GM12873 (cell line): ENCODE measurements around the gene GSE1.

Experiments used
- CTCF ChIP-seq: IDR thresholded peaks from 2 replicates; pipeline ENCODE4 v1.5.1; 2012; ENCODE audit warnings: low read depth, mild to moderate bottlenecking, moderate library complexity, low read length, control low read depth; ENCODE audit not compliant: insufficient read depth; ENCODE audit errors: missing control alignments

The GSE1 gene

GRCh38 chr16:85650135-85650843 is 37.2 kb downstream of the GSE1 start:
- no peak for TF ChIP-seq CTCF

GRCh38 chr16:85650844-85651628 is 37.9 kb downstream of the GSE1 start:
- TF ChIP-seq CTCF: no peak

- no peak for TF ChIP-seq CTCF
Measured at GRCh38 chr16:85651629-85652430, 38.7 kb downstream of the GSE1 start.

GRCh38 chr16:85652431-85653221 is 39.5 kb downstream of the GSE1 start:
- TF ChIP-seq CTCF: no peak

- no peak for TF ChIP-seq CTCF
Measured at GRCh38 chr16:85653290-85653891, 40.3 kb downstream of the GSE1 start.

GRCh38 chr16:85654251-85655095 is 41.4 kb downstream of the GSE1 start:
- TF ChIP-seq CTCF: no peak
